ENCODE measurements around the gene SH3BGRL3. TPM values are rescaled to one million over a fixed set of nuclear protein-coding genes. Genes with fewer than 3 reads are reported as not detected.
"Not testable (repeated sequence)": the region's sequence is repeated elsewhere in the genome, so short reads cannot be mapped to it uniquely, and the experiment has no call there.

The SH3BGRL3 gene
- total RNA-seq, 4 donors from 2014 or later, result 134 to 314 (median 215) TPM

- Histone ChIP-seq H3K4me1 (peaks cover 4 to 11% (median 6%) of the 10 kb centered on the region in 4 donors), H3K36me3 (no peaks in the 10 kb centered on the region), H3K27me3 (no peaks in the 10 kb centered on the region), H3K9me3 (no peaks in the 10 kb centered on the region), H3K4me3 (no peak overlapping the region), H3K27ac (no peak overlapping the region)
- intact Hi-C loops (cut with DNase I; ENCODE audit: low total_unique reads), result no loop called here
- in situ Hi-C loops (cut with MboI; ENCODE audit: low pct_ligation_motif_present in 1 of 4, low pct_unique_long_range_greater_than_20kb in 1 of 4, low sequenced_read_pairs in 3 of 4), result loop anchor here in 3 of 4 donors (5.0 to 10.0 kb wide), 2 partner anchors 46 to 49 kb away; no protein-coding TSS in a partner anchor
- no peak for DNase-seq
- TF ChIP-seq POLR2AphosphoS5 (IDR thresholded peaks at IDR 0.05) (no peak), CTCF (IDR thresholded peaks at IDR 0.05) (no peak), EP300 (IDR thresholded peaks at IDR 0.05; ENCODE audit: low read depth) (no peak), POLR2A (IDR thresholded peaks at IDR 0.05) (no peak)
- 89 to 97% methylated on average over 2 of the region's 2 CpGs for WGBS, 2 donors (ENCODE audit: low coverage in 1 of 2)
These were observed 43.5 kb downstream of the SH3BGRL3 start for GRCh38 chr1:26323382-26323781.

DNA sequence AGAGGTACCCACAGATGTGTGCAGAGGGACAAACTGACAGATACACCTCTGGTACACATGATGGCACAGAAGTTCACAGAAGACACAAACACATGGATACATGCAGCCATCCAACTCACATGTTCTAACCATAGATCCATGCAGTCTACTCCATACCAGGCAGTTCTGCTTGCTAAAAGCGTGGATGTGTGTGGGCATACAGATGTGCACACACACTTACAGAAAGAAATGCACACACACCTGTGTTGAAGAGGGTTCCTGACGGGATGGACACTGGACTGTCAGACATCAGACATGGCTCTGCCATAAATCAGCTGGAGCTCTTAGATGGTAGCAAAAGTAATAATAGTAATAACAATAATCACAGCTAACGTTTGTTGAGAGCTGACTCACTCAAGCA lies 44.7 kb downstream of the SH3BGRL3 start:
- peaks cover 4 to 11% (median 6%) of the 10 kb centered on the region in 4 donors for H3K4me1 ChIP-seq
- 74 to 80% methylated on average over 2 to 3 of the region's 3 CpGs for WGBS, 2 donors (ENCODE audit: low coverage in 1 of 2)
- TF ChIP-seq POLR2AphosphoS5 (IDR thresholded peaks at IDR 0.05) (no peak), POLR2A (IDR thresholded peaks at IDR 0.05) (no peak), EP300 (IDR thresholded peaks at IDR 0.05; ENCODE audit: low read depth) (no peak), CTCF (IDR thresholded peaks at IDR 0.05) (no peak)
- in situ Hi-C loops (cut with MboI; ENCODE audit: low pct_ligation_motif_present in 1 of 4, low pct_unique_long_range_greater_than_20kb in 1 of 4, low sequenced_read_pairs in 3 of 4) (loop anchor here in 3 of 4 donors (5.0 to 10.0 kb wide), 2 partner anchors 47 to 50 kb away; no protein-coding TSS in a partner anchor), intact Hi-C loops (cut with DNase I; ENCODE audit: low total_unique reads) (no loop called here)
- no peaks in the 10 kb centered on the region for H3K36me3 ChIP-seq
- DNase-seq, result no peak
- no peak overlapping the region for H3K4me3 ChIP-seq
- H3K27ac ChIP-seq, result no peak overlapping the region
- H3K27me3 ChIP-seq, result no peaks in the 10 kb centered on the region
- no peaks in the 10 kb centered on the region for H3K9me3 ChIP-seq

DNA sequence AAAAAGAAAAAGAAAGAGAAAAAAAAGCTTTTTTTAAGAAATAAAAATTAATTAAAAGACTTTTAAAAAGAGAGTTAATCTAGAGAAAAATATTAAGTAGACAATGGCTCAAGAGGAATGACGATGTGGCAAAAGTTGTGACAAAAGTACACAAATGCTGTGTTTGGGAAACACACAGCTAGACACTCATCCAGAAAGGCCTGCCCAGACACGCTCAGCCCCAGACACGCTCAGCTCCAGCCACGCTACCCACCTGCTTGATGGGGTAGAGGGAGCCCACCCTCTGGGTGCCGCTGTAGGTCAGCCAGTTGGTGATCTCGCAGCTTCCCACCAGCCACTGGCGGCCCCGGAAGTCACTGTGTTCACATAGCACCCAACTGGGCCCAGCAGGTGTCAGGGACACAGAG lies 48.1 kb downstream of the SH3BGRL3 start:
- no peak for DNase-seq
- intact Hi-C loops (cut with DNase I; ENCODE audit: low total_unique reads) (no loop called here), in situ Hi-C loops (cut with MboI; ENCODE audit: low pct_ligation_motif_present in 1 of 4, low pct_unique_long_range_greater_than_20kb in 1 of 4, low sequenced_read_pairs in 3 of 4) (loop anchor here in 3 of 4 donors (5.0 to 10.0 kb wide), 2 partner anchors 53 to 56 kb away; no protein-coding TSS in a partner anchor)
- no peak for TF ChIP-seq POLR2AphosphoS5 (IDR thresholded peaks at IDR 0.05)
- TF ChIP-seq CTCF (IDR thresholded peaks at IDR 0.05), result no peak
- TF ChIP-seq POLR2A (IDR thresholded peaks at IDR 0.05), result no peak
- TF ChIP-seq EP300 (IDR thresholded peaks at IDR 0.05; ENCODE audit: low read depth), result no peak
- Histone ChIP-seq H3K4me3 (no peak overlapping the region), H3K27ac (no peak overlapping the region), H3K9me3 (no peaks in the 10 kb centered on the region), H3K36me3 (no peaks in the 10 kb centered on the region), H3K27me3 (peaks cover 17% of the 10 kb centered on the region), H3K4me1 (no peaks in the 10 kb centered on the region)
- 63 to 84% methylated on average over 1 to 8 of the region's 8 CpGs for WGBS, 2 donors (ENCODE audit: low coverage in 1 of 2)

GRCh38 chr1:26328597-26328996 lies 48.7 kb downstream of the SH3BGRL3 start:
- WGBS, 2 donors (ENCODE audit: low coverage in 1 of 2), result 75 to 77% methylated on average over 5 to 8 of the region's 8 CpGs
- Histone ChIP-seq H3K9me3 (no peaks in the 10 kb centered on the region), H3K27ac (no peak overlapping the region), H3K36me3 (no peaks in the 10 kb centered on the region), H3K4me3 (no peak overlapping the region), H3K4me1 (no peaks in the 10 kb centered on the region), H3K27me3 (peaks cover 23% of the 10 kb centered on the region)
- in situ Hi-C loops (cut with MboI; ENCODE audit: low pct_ligation_motif_present in 1 of 4, low pct_unique_long_range_greater_than_20kb in 1 of 4, low sequenced_read_pairs in 3 of 4), result loop anchor here in 3 of 4 donors (5.0 to 10.0 kb wide), 2 partner anchors 54 to 56 kb away; no protein-coding TSS in a partner anchor
- intact Hi-C loops (cut with DNase I; ENCODE audit: low total_unique reads), result no loop called here
- TF ChIP-seq POLR2AphosphoS5 (IDR thresholded peaks at IDR 0.05) (no peak), CTCF (IDR thresholded peaks at IDR 0.05) (no peak), EP300 (IDR thresholded peaks at IDR 0.05; ENCODE audit: low read depth) (no peak), POLR2A (IDR thresholded peaks at IDR 0.05) (no peak)
- no peak for DNase-seq

DNA sequence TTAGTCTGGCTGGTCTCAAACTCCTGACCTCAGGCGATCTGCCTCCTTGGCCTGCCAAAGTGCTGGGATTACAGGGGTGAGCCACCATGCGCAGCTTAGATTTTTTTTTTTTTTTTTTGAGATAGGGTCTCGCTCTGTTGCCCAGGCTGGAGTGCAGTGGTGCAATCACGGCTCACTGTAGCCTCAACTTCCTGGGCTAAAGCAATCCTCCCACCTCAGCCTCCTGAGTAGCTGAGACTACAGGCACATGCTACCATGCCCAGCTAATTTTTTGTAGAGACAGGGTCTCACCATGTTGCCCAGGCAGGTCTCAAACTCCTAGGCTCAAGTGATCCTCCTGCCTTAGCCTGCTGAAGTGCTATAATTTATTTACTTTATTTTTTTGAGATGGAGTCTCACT lies 49.5 kb downstream of the SH3BGRL3 start:
- H3K27ac ChIP-seq; H3K4me1 ChIP-seq; intact Hi-C loops (cut with DNase I; ENCODE audit: low total_unique reads); H3K9me3 ChIP-seq; H3K36me3 ChIP-seq; DNase-seq; H3K4me3 ChIP-seq: not testable (repeated sequence)
- WGBS, 2 donors (ENCODE audit: low coverage in 1 of 2), result 43 to 100% methylated on average over 1 to 4 of the region's 4 CpGs
- in situ Hi-C loops (cut with MboI; ENCODE audit: low pct_ligation_motif_present in 1 of 4, low pct_unique_long_range_greater_than_20kb in 1 of 4, low sequenced_read_pairs in 3 of 4), result loop anchor here in 3 of 4 donors (5.0 to 10.0 kb wide), 2 partner anchors 55 to 57 kb away; no protein-coding TSS in a partner anchor
- H3K27me3 ChIP-seq, result peaks cover 31% of the 10 kb centered on the region

Measured in transverse colon (tissue), 4 donors.